ENCODE data around the gene B4GALNT2.

DNA sequence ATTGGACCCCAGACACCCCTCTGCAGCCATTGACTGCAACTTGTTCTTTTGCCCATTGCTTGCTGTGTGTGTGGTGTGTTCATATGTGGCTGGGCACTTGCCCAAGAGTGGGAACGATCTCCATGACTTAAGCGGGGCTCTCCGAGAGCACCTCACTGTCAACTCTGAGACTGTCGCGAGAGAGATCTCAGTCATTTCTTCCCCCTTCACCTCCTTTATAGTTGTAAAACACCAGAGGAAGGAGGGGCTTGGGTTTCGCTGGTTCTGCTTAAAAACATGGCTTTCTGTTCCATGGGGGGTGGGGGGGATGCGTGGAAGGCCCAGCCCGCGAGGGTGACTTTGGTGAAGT is 90.6 kb downstream of the B4GALNT2 start:
- TF ChIP-seq, protein P1, sequence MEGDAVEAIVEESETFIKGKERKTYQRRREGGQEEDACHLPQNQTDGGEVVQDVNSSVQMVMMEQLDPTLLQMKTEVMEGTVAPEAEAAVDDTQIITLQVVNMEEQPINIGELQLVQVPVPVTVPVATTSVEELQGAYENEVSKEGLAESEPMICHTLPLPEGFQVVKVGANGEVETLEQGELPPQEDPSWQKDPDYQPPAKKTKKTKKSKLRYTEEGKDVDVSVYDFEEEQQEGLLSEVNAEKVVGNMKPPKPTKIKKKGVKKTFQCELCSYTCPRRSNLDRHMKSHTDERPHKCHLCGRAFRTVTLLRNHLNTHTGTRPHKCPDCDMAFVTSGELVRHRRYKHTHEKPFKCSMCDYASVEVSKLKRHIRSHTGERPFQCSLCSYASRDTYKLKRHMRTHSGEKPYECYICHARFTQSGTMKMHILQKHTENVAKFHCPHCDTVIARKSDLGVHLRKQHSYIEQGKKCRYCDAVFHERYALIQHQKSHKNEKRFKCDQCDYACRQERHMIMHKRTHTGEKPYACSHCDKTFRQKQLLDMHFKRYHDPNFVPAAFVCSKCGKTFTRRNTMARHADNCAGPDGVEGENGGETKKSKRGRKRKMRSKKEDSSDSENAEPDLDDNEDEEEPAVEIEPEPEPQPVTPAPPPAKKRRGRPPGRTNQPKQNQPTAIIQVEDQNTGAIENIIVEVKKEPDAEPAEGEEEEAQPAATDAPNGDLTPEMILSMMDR (conservative IDR thresholded peaks at IDR 0.05; ENCODE audit: low read depth, low read length) = no peak
- no peak for TF ChIP-seq EZH2phosphoT487 (IDR thresholded peaks at IDR 0.05; ENCODE audit: borderline replicate concordance, low read length)

Measured in PC-3 (cell line).